Right atrium auricular region (tissue), 2 donors: ENCODE results near the gene MRFAP1L1. TPM values are rescaled to one million over a fixed set of nuclear protein-coding genes. Genes with fewer than 3 reads are reported as not detected.
"Not testable (repeated sequence)": the region's sequence is repeated elsewhere in the genome, so short reads cannot be mapped to it uniquely, and the experiment has no call there.

Experiments used
- DNase-seq: peaks from one replicate; pipeline ENCODE4 v3.0.0-alpha.2; 2019; ENCODE audit warnings: low spot score
- H3K27ac ChIP-seq, 2 donors: fragments of 200-600 bp; sonication (generic); 1 replicate in 1 of 2; 2 replicates in 1 of 2; pipeline ENCODE4 v1.5.1; 2016 to 2019
- H3K27me3 ChIP-seq, 2 donors: fragments of 200-600 bp; sonication (generic); one replicate each; pipeline versions ENCODE4 v1.5.1 to v1.6.0; 2017 to 2019
- H3K36me3 ChIP-seq: fragments of 200-600 bp; sonication (generic); one replicate; pipeline ENCODE4 v1.5.1; 2016
- H3K4me1 ChIP-seq, 2 donors: fragments of 200-600 bp; sonication (generic); one replicate each; pipeline versions ENCODE4 v1.5.1 to v1.6.0; 2017 to 2019
- H3K4me3 ChIP-seq, 2 donors: fragments of 200-600 bp; sonication (generic); 1 replicate in 1 of 2; 2 replicates in 1 of 2; pipeline ENCODE4 v1.5.1; 2017 to 2019; ENCODE audit warnings: mild to moderate bottlenecking in 1 of 2, moderate library complexity in 1 of 2
- H3K9me3 ChIP-seq, 2 donors: fragments of 200-600 bp; sonication (generic); one replicate each; pipeline ENCODE4 v1.5.1; 2019
- total RNA-seq, 2 donors: library from RNA; depleted of rRNA; stranded (reverse); fragments of >200 nt; gene quantifications; one replicate each; pipeline ENCODE4 v1.1.0, GENCODE V29; 2016
- TF ChIP-seq, protein P1 (sequence below), 2 donors: fragments of 200-600 bp; sonication (generic); IDR thresholded peaks; one replicate each; pipeline ENCODE4 v1.5.1; 2019; ENCODE audit warnings: antibody characterized with exemption in 2 of 2

Gene MRFAP1L1
- total RNA-seq, 2 donors from 2014 or later, result 58.2 to 65.3 TPM

DNA sequence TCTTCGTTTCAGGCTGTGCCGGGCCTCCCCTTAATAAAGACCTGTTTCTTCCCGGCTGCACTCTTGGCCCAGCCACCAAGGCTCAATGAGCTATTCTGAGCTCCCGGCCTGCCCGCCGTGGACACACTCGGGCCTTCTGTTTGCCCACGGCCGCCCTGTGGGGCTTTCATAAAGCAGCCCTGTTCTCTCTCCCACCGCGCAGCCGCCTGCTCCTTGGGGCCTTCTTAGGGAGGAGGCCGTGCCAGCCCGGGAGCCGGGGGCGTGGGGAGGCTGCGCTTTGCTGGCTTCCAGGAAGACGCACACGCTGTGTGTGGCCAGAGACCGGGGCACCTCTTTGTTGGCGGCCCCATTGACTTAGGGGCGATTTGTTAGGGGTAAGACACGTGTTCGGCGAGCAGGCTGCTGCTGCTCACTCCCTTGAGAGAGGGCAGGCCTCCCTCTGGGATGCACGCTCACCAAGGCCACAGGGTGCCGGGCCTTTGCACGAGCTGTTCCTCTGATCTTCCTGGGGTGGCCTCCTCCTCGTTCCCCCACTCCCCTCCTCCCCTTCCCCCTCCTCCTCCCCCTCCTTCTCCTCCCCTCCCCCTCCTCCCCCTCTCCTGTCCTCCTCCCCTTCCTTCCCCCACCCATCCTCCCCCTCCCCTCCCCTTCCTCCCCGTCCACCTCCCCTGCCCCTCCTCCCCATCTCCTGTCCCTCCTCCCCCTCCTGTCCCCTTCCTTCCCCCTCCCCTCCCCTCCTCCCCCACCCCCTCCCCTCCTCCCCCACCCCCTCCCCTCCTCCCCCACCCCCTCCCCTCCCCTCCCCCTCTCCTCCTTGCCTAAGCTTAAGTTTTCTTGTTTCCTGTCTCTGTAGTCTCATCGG is 17.6 kb upstream of the MRFAP1L1 start:
- no peaks in the 10 kb centered on the region for H3K9me3 ChIP-seq
- peaks cover 0 to 18% of the 10 kb centered on the region in 2 donors for H3K4me1 ChIP-seq
- DNase-seq, result no peak
- H3K36me3 ChIP-seq, result no peaks in the 10 kb centered on the region
- no peak overlapping the region for H3K27ac ChIP-seq
- H3K27me3 ChIP-seq, result no peaks in the 10 kb centered on the region
- H3K4me3 ChIP-seq, result no peak overlapping the region
- TF ChIP-seq, protein P1, sequence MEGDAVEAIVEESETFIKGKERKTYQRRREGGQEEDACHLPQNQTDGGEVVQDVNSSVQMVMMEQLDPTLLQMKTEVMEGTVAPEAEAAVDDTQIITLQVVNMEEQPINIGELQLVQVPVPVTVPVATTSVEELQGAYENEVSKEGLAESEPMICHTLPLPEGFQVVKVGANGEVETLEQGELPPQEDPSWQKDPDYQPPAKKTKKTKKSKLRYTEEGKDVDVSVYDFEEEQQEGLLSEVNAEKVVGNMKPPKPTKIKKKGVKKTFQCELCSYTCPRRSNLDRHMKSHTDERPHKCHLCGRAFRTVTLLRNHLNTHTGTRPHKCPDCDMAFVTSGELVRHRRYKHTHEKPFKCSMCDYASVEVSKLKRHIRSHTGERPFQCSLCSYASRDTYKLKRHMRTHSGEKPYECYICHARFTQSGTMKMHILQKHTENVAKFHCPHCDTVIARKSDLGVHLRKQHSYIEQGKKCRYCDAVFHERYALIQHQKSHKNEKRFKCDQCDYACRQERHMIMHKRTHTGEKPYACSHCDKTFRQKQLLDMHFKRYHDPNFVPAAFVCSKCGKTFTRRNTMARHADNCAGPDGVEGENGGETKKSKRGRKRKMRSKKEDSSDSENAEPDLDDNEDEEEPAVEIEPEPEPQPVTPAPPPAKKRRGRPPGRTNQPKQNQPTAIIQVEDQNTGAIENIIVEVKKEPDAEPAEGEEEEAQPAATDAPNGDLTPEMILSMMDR (IDR thresholded peaks at IDR 0.05), result no peak

DNA sequence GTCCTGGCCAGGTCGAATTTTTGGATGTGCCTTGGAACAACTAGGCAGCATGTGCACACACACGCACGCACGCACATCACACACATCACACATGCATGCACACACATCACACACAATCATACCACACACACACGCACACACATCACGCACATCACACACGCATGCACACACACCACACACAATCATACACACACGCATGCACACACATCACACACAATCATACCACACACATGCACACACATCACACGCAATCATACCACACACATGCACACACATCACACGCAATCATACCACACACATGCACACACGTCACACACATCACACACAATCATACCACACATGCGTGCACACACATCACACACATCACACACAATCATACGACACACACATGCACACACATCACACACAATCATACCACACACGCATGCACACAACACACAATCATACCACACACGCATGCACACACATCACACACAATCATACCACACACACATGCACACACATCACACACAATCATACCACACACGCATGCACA is 15.8 kb upstream of the MRFAP1L1 start:
- H3K36me3 ChIP-seq, H3K9me3 ChIP-seq, DNase-seq, H3K4me3 ChIP-seq, H3K27me3 ChIP-seq, H3K27ac ChIP-seq: not testable (repeated sequence)
- peaks cover 0 to 10% of the 10 kb centered on the region in 2 donors for H3K4me1 ChIP-seq

DNA sequence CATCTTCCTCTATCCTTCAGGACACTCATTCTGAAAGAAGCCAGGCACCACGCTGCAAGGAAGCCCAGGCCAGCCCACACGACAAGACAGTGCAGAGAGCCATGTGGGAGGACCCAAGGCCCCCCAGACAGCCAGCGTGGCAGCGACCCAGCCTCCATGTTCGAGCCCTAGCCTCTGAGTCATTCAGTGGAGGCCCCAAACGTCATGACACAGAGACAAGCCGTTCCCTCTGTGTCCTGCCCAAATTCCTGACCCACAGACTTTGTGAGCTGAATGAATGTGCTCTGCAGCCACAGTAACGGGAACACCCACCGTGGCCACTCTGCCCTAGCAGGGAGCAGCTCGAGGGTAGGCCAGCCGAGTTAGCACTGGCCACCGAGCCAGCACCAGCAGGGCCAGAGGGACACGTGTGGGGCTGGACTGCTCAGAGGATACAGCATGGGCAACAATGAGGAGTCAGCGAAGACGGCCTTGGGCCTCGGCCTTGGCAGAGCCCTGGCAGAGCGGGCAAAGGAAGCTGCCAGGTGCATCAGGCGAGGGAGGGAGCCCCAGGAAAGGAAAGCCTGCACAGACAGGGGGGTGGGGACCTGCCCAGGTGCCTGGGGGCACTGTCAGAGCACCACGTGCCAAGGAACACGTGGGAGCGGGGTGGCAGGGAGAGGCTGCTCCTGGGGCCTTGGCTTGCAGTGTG is 14.9 kb upstream of the MRFAP1L1 start:
- DNase-seq, result no peak
- TF ChIP-seq, protein P1 (IDR thresholded peaks at IDR 0.05), result no peak
- peaks cover 0 to 14% of the 10 kb centered on the region in 2 donors for H3K4me1 ChIP-seq

DNA sequence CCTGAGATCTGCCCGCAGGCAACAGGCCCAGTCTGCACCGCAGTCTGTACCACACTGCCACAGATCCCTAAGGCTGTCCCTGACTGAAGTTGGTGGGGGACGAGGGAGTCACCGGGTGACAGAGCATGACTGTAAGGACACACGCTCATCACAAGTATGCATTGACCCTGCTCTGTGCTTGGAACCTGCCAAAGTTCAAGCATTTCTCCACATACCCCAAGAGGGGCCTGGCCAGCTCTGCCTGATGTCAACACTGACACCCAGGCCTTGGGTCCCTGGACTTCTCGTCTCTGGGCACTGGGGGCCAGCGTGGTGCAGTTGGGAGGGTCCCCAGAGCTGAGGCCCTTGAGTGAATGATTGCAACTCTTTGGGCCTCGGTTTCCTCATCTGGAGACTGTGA is 14.2 kb upstream of the MRFAP1L1 start:
- Histone ChIP-seq H3K27ac (no peak overlapping the region), H3K4me1 (peaks cover 0 to 14% of the 10 kb centered on the region in 2 donors), H3K36me3 (no peaks in the 10 kb centered on the region), H3K27me3 (no peaks in the 10 kb centered on the region), H3K9me3 (no peaks in the 10 kb centered on the region), H3K4me3 (no peak overlapping the region)
- DNase-seq, result no peak
- TF ChIP-seq, protein P1 (IDR thresholded peaks at IDR 0.05), result no peak

More for the DNA sequence above, 14.9 kb upstream of the MRFAP1L1 start:
- Histone ChIP-seq H3K27me3 (no peaks in the 10 kb centered on the region), H3K27ac (no peak overlapping the region), H3K9me3 (no peaks in the 10 kb centered on the region), H3K4me3 (no peak overlapping the region), H3K36me3 (no peaks in the 10 kb centered on the region)

DNA sequence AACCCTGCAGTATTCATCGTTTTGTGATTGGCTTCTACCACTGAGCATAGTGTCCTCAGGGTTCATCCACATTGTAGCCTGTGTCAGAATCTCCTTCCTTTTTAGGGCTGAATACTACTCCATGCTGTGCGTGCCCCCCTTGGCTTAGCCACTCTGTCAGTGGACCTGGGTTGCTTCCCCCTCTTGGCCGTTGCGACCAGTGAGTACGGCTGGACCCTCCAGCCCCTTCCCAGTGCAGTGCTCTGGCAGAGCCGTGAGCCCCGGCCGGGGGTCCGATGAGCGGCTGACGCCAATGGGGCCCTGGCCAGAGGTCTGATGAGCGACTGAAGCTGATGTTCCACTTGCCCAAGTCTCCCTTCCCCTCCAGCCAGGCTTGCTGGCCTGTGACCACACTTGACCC is 13.2 kb upstream of the MRFAP1L1 start:
- TF ChIP-seq, protein P1 (IDR thresholded peaks at IDR 0.05), result no peak
- no peaks in the 10 kb centered on the region for H3K27me3 ChIP-seq
- no peaks in the 10 kb centered on the region for H3K9me3 ChIP-seq
- no peak overlapping the region for H3K4me3 ChIP-seq
- peaks cover 0 to 19% of the 10 kb centered on the region in 2 donors for H3K4me1 ChIP-seq
- no peak overlapping the region for H3K27ac ChIP-seq
- no peaks in the 10 kb centered on the region for H3K36me3 ChIP-seq
- DNase-seq, result no peak

DNA sequence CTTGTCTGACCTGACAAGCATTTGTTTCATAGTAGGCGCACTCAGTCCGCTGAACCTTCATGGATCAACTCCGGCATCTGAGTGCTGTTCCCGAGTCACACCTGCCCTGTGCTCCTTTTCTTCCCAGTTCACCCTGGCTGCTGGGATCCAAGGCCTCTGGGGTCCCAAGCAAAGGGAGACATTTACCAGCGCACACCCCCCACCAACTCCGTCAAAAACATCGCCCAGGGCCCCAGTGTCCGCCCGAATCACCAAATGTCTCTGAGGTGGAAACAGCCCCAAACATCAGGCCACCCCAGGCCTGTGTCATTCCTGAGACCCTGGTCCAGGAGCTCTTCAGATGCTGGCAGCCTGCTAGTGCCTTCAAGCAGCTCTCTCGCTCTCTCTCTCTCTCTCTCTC is 11.5 kb upstream of the MRFAP1L1 start:
- no peaks in the 10 kb centered on the region for H3K36me3 ChIP-seq
- TF ChIP-seq, protein P1 (IDR thresholded peaks at IDR 0.05), result no peak

More for the DNA sequence above, 11.5 kb upstream of the MRFAP1L1 start:
- H3K4me3 ChIP-seq, result no peak overlapping the region
- H3K4me1 ChIP-seq, result peaks cover 0 to 27% of the 10 kb centered on the region in 2 donors
- H3K9me3 ChIP-seq, result no peaks in the 10 kb centered on the region
- DNase-seq, result no peak
- no peaks in the 10 kb centered on the region for H3K27me3 ChIP-seq
- H3K27ac ChIP-seq, result no peak overlapping the region
